Mononuclear cell (primary cell): ENCODE data around the gene BEND5. TPM values are rescaled to one million over a fixed set of nuclear protein-coding genes. Genes with fewer than 3 reads are reported as not detected.

Experiments used
- H3K27me3 ChIP-seq: 2 replicates; pipeline ENCODE4 v1.6.0; 2011; ENCODE audit warnings: low read length, control low read depth; ENCODE audit not compliant: insufficient read depth
- H3K4me1 ChIP-seq: 2 replicates; pipeline ENCODE4 v1.5.1; 2011; ENCODE audit warnings: mild to moderate bottlenecking, low read length, control low read depth; ENCODE audit not compliant: insufficient read depth
- H3K4me3 ChIP-seq: 2 replicates; pipeline ENCODE4 v1.5.1; 2011; ENCODE audit warnings: mild to moderate bottlenecking, low read length, moderate library complexity
- H3K9me3 ChIP-seq: 2 replicates; pipeline ENCODE4 v1.5.1; 2011; ENCODE audit warnings: low read depth, mild to moderate bottlenecking, control low read depth, low read length
- total RNA-seq: library from RNA; depleted of rRNA; stranded (reverse); fragments of >200 nt; gene quantifications from one replicate; pipeline ENCODE4 v1.2.3, GENCODE V29; 2012

BEND5 gene
- total RNA-seq, 1 donor: 5.1 TPM

GRCh38 chr1:48686159-48686558, 90.5 kb downstream of the BEND5 start:
- Histone ChIP-seq H3K27me3 (no peaks in the 10 kb centered on the region), H3K4me1 (no peaks in the 10 kb centered on the region), H3K9me3 (no peaks in the 10 kb centered on the region), H3K4me3 (no peak overlapping the region)

DNA sequence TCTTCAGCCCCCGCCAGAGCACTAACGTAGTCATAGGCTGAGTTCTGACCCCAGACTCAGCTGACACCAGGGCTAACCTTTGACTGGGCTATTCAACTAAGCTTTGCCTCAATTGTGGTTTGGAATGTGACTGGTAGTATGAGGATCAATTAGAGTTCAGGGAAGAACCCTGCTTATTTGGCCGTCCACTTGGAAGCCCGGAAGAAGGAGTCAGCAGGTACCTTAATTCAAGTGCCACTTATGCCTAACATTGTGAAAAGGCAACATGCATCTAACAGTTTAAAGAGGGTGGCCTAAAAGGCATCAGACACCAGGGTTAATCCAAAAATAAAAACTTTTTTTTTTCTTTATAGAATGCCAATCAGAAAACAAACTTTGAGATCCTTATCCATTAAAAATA, 92.3 kb downstream of the BEND5 start:
- H3K9me3 ChIP-seq: no peaks in the 10 kb centered on the region
- no peaks in the 10 kb centered on the region for H3K4me1 ChIP-seq
- H3K4me3 ChIP-seq: no peak overlapping the region
- H3K27me3 ChIP-seq: no peaks in the 10 kb centered on the region

- no peaks in the 10 kb centered on the region for H3K27me3 ChIP-seq
- H3K9me3 ChIP-seq: no peaks in the 10 kb centered on the region
- no peak overlapping the region for H3K4me3 ChIP-seq
- H3K4me1 ChIP-seq: no peaks in the 10 kb centered on the region
These were observed 92.9 kb downstream of the BEND5 start for GRCh38 chr1:48683839-48684238.

DNA sequence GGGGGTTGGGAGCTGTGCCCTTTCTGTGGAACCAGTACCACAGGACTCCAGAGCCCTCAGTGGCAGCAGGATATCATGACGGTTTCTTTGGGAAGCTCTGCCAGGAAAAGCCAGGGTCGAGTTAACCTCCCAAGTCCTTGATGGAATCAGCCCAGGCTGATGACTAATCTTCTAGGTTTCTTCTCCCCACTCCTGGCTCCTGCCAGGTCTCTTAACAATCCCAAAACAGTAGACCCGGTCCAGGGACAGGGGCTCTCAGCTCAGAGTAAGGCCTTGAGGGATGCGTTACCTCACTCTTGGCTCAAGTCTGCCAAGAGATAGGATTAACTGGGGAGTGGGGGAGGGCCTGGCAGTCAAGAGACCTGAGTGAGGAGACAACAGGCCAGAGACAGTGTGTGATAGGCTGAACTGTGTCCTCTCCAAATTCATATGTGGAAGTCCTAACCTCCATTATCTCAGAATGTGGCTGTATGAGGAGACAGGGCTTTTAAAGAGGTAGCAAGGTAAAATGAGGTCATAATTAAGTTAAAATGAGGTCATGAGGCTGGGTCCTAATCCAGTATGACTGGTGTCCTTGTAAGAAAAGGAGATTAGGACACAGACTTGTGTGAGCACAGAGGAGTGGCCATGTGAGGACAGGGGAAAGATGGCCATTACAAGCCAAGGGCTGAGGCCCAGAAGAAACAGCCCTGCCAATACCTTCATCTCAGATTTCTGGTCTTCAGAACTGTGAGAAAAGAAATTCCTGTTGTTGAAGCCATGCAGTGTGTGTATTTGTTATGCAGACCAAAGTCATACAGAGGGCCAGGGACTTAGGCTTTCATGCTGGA, 95.0 kb downstream of the BEND5 start:
- no peaks in the 10 kb centered on the region for H3K9me3 ChIP-seq
- no peaks in the 10 kb centered on the region for H3K4me1 ChIP-seq
- no peaks in the 10 kb centered on the region for H3K27me3 ChIP-seq
- H3K4me3 ChIP-seq: no peak overlapping the region

GRCh38 chr1:48680411-48681035, 96.2 kb downstream of the BEND5 start:
- Histone ChIP-seq H3K4me3 (no peak overlapping the region), H3K27me3 (no peaks in the 10 kb centered on the region), H3K4me1 (no peaks in the 10 kb centered on the region), H3K9me3 (no peaks in the 10 kb centered on the region)

- H3K4me3 ChIP-seq: no peak overlapping the region
- H3K4me1 ChIP-seq: no peaks in the 10 kb centered on the region
- H3K9me3 ChIP-seq: no peaks in the 10 kb centered on the region
- H3K27me3 ChIP-seq: no peaks in the 10 kb centered on the region
These were observed 96.8 kb downstream of the BEND5 start for GRCh38 chr1:48679859-48680258.

GRCh38 chr1:48678710-48679505, 97.8 kb downstream of the BEND5 start:
- H3K4me3 ChIP-seq: no peak overlapping the region
- H3K9me3 ChIP-seq: no peaks in the 10 kb centered on the region
- no peaks in the 10 kb centered on the region for H3K27me3 ChIP-seq
- no peaks in the 10 kb centered on the region for H3K4me1 ChIP-seq
